GM23248 (cell line): ENCODE results near the gene STAT1. TPM values are rescaled to one million over a fixed set of nuclear protein-coding genes. Genes with fewer than 3 reads are reported as not detected.

Experiments
- DNase-seq: peaks from one replicate; pipeline ENCODE4 v3.0.0-alpha.2; 2015
- H2AFZ ChIP-seq: fragments of 200-600 bp; sonication (generic); 2 replicates; pipeline ENCODE4 v1.6.1; 2016; ENCODE audit warnings: antibody characterized with exemption
- H3F3A ChIP-seq: fragments of 200-600 bp; sonication (generic); 2 replicates; pipeline ENCODE4 v1.6.1; 2016; ENCODE audit warnings: mild to moderate bottlenecking, antibody characterized with exemption, mixed run types; ENCODE audit not compliant: insufficient read depth
- H3K27ac ChIP-seq: fragments of 200-600 bp; sonication (generic); 2 replicates; pipeline ENCODE4 v1.5.1; 2016; ENCODE audit warnings: mild to moderate bottlenecking
- H3K27me3 ChIP-seq: fragments of 200-600 bp; sonication (generic); replicated peaks from 2 replicates; pipeline ENCODE4 v1.6.1; 2016; ENCODE audit warnings: mild to moderate bottlenecking; ENCODE audit not compliant: insufficient read depth
- H3K36me3 ChIP-seq: fragments of 200-600 bp; sonication (generic); 2 replicates; pipeline ENCODE4 v1.6.1; 2016; ENCODE audit warnings: low read depth, mild to moderate bottlenecking
- H3K4me1 ChIP-seq: fragments of 200-600 bp; sonication (generic); 2 replicates; pipeline ENCODE4 v1.6.1; 2016; ENCODE audit warnings: mild to moderate bottlenecking; ENCODE audit not compliant: insufficient read depth
- H3K4me2 ChIP-seq: fragments of 200-600 bp; sonication (generic); one replicate; pipeline ENCODE4 v1.6.1; 2016; ENCODE audit warnings: mild to moderate bottlenecking; ENCODE audit not compliant: unreplicated experiment
- H3K4me3 ChIP-seq: fragments of 200-600 bp; sonication (generic); 2 replicates; pipeline ENCODE4 v1.5.1; 2016; ENCODE audit warnings: mild to moderate bottlenecking
- H3K79me2 ChIP-seq: fragments of 200-600 bp; sonication (generic); 2 replicates; pipeline ENCODE4 v1.6.1; 2016; ENCODE audit warnings: mild to moderate bottlenecking; ENCODE audit not compliant: insufficient read depth
- H3K9ac ChIP-seq: fragments of 200-600 bp; sonication (generic); 2 replicates; pipeline ENCODE4 v1.6.1; 2016; ENCODE audit warnings: mild to moderate bottlenecking
- H3K9me2 ChIP-seq: fragments of 200-600 bp; sonication (generic); 2 replicates; pipeline ENCODE4 v1.6.1; 2016; ENCODE audit warnings: mixed run types, mild to moderate bottlenecking, moderate library complexity; ENCODE audit not compliant: insufficient read depth
- H3K9me3 ChIP-seq: fragments of 200-600 bp; sonication (generic); one replicate; pipeline ENCODE4 v1.6.1; 2017; ENCODE audit warnings: low read depth
- H4K20me1 ChIP-seq: fragments of 200-600 bp; sonication (generic); 2 replicates; pipeline ENCODE4 v1.6.0; 2016; ENCODE audit not compliant: insufficient read depth
- EZH2 ChIP-seq: fragments of 200-600 bp; sonication (generic); IDR thresholded peaks from 2 replicates; pipeline ENCODE4 v1.6.1; 2018; ENCODE audit warnings: antibody characterized with exemption, mild to moderate bottlenecking; ENCODE audit not compliant: insufficient read depth, poor library complexity, severe bottlenecking
- EZH2phosphoT487 ChIP-seq: fragments of 200-600 bp; sonication (generic); IDR thresholded peaks from 2 replicates; pipeline ENCODE4 v1.6.1; 2018; ENCODE audit warnings: antibody characterized with exemption, moderate library complexity, mild to moderate bottlenecking, low read depth; ENCODE audit not compliant: insufficient read depth
- WGBS, 2 experiments: methylation state at CpG; one replicate each; pipeline ENCODE4 v1.1.6; 2015 to 2017; ENCODE audit warnings: low lambda C conversion rate in 2 of 2, low coverage in 1 of 2; ENCODE audit errors: missing lambda C conversion rate in 2 of 2; 5-methylcytosine and 5-hydroxymethylcytosine counted together
- in situ Hi-C: fragments of 300-500 bp; cut with MboI; formaldehyde crosslinking; loops from 2 replicates; pipeline ENCODE4 v1.15.0; 2020
- polyA plus RNA-seq: library from polyadenylated mRNA; unstranded; fragments of >200 nt; fragmentation: Nextera tagmentation; extraction: Ambion mirVana; gene quantifications from 2 replicates; pipeline ENCODE4 v1.2.1, GENCODE V29; 2016
- total RNA-seq: library from RNA; depleted of rRNA; stranded (reverse); fragments of >200 nt; shearing (Covaris generic); gene quantifications from 2 replicates; pipeline ENCODE4 v1.2.3, GENCODE V29; 2014

Gene STAT1
- total and polyA plus RNA-seq, 2 experiments from 2014 or later = 227 to 237 TPM

GRCh38 chr2:190959911-190960788, 53.8 kb downstream of the STAT1 start:
- 71 to 78% methylated on average over 5 of the region's 5 CpGs for WGBS, 2 experiments
- Histone ChIP-seq H3K4me1 (peaks cover 15% of the 10 kb centered on the region; the same call in 1 of the 2 replicates), H3K4me2 (no peak overlapping the region), H2AFZ (no peak overlapping the region), H3K9me2 (no peaks in the 10 kb centered on the region), H3K36me3 (peaks cover 37% of the 10 kb centered on the region), H3K9me3 (no peaks in the 10 kb centered on the region), H3K9ac (no peak overlapping the region), H3K4me3 (no peak overlapping the region), H3F3A (peaks cover 93% of the 10 kb centered on the region), H4K20me1 (0 out of 2 replicates have a peak, but pooled peaks cover 4% of the 10 kb centered on the region), H3K79me2 (no peaks in the 10 kb centered on the region), H3K27me3 (no peaks in the 10 kb centered on the region), H3K27ac (peak overlapping the region; percentile 16)
- TF ChIP-seq EZH2phosphoT487 (no peak), EZH2 (no peak)
- in situ Hi-C loops = no loop called here
- DNase-seq = no peak

DNA sequence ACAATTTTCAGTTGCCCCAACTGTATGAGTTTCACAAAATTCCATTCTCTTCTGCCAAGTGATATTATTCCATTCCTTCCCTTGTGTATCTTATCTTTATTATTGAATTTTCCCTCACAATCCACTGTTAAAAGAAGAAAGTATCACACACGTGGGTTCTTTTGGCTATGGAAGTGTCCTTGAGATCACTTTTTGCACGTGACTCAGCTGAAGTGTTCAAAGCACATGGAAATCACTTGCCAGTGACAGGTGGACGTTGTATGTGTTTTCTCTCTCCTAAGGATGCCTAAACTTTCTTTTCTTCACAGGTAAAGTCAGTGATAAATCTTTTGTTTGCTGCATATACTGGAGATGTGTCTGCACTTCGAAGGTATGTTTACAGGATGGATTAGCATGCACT, 60.7 kb downstream of the STAT1 start:
- TF ChIP-seq EZH2 = no peak
- no peak for TF ChIP-seq EZH2phosphoT487
- Histone ChIP-seq H3F3A (peaks cover 93% of the 10 kb centered on the region), H3K9me3 (no peaks in the 10 kb centered on the region), H3K27ac (peak overlapping the region; percentile 15), H3K9me2 (no peaks in the 10 kb centered on the region), H3K4me1 (peaks cover 9% of the 10 kb centered on the region), H3K36me3 (no peaks in the 10 kb centered on the region), H3K4me2 (no peak overlapping the region), H3K79me2 (no peaks in the 10 kb centered on the region), H3K9ac (no peak overlapping the region), H4K20me1 (no peaks in the 10 kb centered on the region), H3K4me3 (no peak overlapping the region), H3K27me3 (no peaks in the 10 kb centered on the region), H2AFZ (no peak overlapping the region)
- in situ Hi-C loops = no loop called here
- no peak for DNase-seq
- WGBS, 2 experiments = 62% methylated on average over 4 of the region's 4 CpGs

DNA sequence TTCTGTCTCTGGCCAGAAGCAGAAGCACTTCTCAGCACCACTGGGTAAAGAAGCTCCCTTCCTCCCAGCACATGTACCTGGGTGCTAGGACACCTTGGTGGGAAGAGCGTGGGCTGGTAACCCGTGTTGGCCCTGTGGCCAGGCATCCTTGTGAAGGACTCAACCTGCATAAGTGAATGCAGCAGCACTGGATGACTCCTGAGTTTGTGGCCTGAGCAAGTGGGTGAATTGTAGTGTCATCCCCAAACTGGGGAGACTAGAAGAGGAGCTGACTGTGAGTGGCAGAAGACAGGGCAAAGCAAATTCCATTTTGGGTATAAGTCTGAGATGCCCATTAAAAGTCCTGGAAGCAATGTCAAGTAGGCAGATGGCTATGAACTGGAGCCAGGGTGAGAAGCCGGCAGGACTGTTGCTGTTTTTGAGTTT, 63.4 kb downstream of the STAT1 start:
- peaks cover 98% of the 10 kb centered on the region for H3F3A ChIP-seq
- H3K36me3 ChIP-seq = no peaks in the 10 kb centered on the region
- WGBS, 2 experiments = 66 to 68% methylated on average over 3 of the region's 3 CpGs
- TF ChIP-seq EZH2 (no peak), EZH2phosphoT487 (no peak)
- peaks cover 35% of the 10 kb centered on the region for H3K4me1 ChIP-seq
- peak overlapping the region; percentile 17; the same call in 1 of the 2 replicates for H3K27ac ChIP-seq
- in situ Hi-C loops = no loop called here
- DNase-seq = no peak
- H3K79me2 ChIP-seq = no peaks in the 10 kb centered on the region
- no peaks in the 10 kb centered on the region for H4K20me1 ChIP-seq
- no peaks in the 10 kb centered on the region for H3K9me3 ChIP-seq
- no peak overlapping the region for H2AFZ ChIP-seq
- H3K4me3 ChIP-seq = no peak overlapping the region
- no peak overlapping the region for H3K4me2 ChIP-seq
- no peaks in the 10 kb centered on the region for H3K27me3 ChIP-seq
- H3K9me2 ChIP-seq = no peaks in the 10 kb centered on the region
- no peak overlapping the region for H3K9ac ChIP-seq

DNA sequence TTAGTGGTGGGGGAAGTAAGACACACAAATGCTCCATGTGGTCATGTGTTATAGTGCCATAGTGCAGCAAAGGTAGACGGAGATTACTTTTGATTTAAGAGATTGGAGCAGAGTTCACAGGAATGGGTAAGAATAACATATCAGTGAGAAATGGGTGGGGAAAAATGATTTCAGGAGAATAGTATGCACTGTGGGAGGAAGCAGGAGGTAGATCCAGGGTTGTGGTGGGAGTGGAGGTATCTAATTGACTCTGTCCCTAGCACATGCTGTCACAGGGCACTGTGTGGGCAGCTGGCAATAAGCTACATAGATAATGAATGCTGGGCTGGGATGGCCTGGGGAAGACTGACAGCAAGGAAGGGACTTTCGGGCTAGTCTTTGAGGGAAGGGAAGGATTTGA, 65.3 kb downstream of the STAT1 start:
- peak overlapping the region; percentile 42 for H3K9ac ChIP-seq
- H3K27ac ChIP-seq = peak overlapping the region; percentile 59
- no peaks in the 10 kb centered on the region for H3K79me2 ChIP-seq
- no peaks in the 10 kb centered on the region for H3K36me3 ChIP-seq
- H3K9me2 ChIP-seq = no peaks in the 10 kb centered on the region
- DNase-seq = peak; percentile 60
- no peaks in the 10 kb centered on the region for H4K20me1 ChIP-seq
- in situ Hi-C loops = no loop called here
- no peak overlapping the region for H2AFZ ChIP-seq
- peaks cover 98% of the 10 kb centered on the region for H3F3A ChIP-seq
- no peaks in the 10 kb centered on the region for H3K9me3 ChIP-seq
- H3K4me3 ChIP-seq = no peak overlapping the region; the same call in 1 of the 2 replicates
- WGBS, 2 experiments = 68 to 79% methylated on average over 2 of the region's 2 CpGs
- peak overlapping the region; percentile 59 for H3K4me2 ChIP-seq
- no peaks in the 10 kb centered on the region for H3K27me3 ChIP-seq
- TF ChIP-seq EZH2phosphoT487 (no peak), EZH2 (no peak)
- H3K4me1 ChIP-seq = peaks cover 35% of the 10 kb centered on the region
